Loucy (cell line): ENCODE results near the gene PAPOLG.

ENCODE experiments used
- EZH2phosphoT487 ChIP-seq: fragments of 200-600 bp; IDR thresholded peaks from 2 replicates; pipeline ENCODE4 v1.6.1; 2018; ENCODE audit warnings: antibody characterized with exemption, mild to moderate bottlenecking, moderate library complexity, borderline replicate concordance
- TF ChIP-seq, protein P1 (sequence below): fragments of 200-600 bp; sonication (generic); conservative IDR thresholded peaks from 2 replicates; pipeline ENCODE4 v1.5.1; 2014; ENCODE audit warnings: mild to moderate bottlenecking, antibody characterized with exemption, low read length

DNA sequence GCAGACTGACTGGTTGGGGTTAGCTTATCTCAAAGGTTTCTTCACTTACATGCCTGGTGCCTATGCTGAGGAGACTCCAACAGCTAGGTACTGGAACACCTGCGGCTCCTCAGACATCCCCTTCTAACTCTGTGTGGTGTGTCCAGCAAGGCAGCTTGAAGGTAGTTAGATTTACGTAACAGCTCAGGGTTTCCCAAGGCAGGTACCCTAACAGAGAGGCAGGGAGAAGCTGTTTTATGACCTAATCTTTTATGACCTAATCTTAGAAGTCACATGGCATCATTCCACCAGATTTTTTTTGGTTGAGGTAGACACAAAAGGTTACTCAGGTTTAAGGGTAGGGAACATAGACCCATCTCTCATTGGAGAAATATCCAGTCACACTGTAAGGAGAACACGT lies 17.4 kb upstream of the PAPOLG start:
- TF ChIP-seq, protein P1, sequence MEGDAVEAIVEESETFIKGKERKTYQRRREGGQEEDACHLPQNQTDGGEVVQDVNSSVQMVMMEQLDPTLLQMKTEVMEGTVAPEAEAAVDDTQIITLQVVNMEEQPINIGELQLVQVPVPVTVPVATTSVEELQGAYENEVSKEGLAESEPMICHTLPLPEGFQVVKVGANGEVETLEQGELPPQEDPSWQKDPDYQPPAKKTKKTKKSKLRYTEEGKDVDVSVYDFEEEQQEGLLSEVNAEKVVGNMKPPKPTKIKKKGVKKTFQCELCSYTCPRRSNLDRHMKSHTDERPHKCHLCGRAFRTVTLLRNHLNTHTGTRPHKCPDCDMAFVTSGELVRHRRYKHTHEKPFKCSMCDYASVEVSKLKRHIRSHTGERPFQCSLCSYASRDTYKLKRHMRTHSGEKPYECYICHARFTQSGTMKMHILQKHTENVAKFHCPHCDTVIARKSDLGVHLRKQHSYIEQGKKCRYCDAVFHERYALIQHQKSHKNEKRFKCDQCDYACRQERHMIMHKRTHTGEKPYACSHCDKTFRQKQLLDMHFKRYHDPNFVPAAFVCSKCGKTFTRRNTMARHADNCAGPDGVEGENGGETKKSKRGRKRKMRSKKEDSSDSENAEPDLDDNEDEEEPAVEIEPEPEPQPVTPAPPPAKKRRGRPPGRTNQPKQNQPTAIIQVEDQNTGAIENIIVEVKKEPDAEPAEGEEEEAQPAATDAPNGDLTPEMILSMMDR, result no peak
- TF ChIP-seq EZH2phosphoT487, result no peak
